HG03159 (cell line): Measurements from ENCODE around the gene IGFBP4.

ENCODE experiments used
- ATAC-seq: cut with Tn5 transposase; IDR thresholded peaks from one replicate; pipeline ENCODE4 v1.9.1; 2021; ENCODE audit warnings: mild to moderate bottlenecking, moderate library complexity; ENCODE audit not compliant: unreplicated experiment

The IGFBP4 gene

DNA sequence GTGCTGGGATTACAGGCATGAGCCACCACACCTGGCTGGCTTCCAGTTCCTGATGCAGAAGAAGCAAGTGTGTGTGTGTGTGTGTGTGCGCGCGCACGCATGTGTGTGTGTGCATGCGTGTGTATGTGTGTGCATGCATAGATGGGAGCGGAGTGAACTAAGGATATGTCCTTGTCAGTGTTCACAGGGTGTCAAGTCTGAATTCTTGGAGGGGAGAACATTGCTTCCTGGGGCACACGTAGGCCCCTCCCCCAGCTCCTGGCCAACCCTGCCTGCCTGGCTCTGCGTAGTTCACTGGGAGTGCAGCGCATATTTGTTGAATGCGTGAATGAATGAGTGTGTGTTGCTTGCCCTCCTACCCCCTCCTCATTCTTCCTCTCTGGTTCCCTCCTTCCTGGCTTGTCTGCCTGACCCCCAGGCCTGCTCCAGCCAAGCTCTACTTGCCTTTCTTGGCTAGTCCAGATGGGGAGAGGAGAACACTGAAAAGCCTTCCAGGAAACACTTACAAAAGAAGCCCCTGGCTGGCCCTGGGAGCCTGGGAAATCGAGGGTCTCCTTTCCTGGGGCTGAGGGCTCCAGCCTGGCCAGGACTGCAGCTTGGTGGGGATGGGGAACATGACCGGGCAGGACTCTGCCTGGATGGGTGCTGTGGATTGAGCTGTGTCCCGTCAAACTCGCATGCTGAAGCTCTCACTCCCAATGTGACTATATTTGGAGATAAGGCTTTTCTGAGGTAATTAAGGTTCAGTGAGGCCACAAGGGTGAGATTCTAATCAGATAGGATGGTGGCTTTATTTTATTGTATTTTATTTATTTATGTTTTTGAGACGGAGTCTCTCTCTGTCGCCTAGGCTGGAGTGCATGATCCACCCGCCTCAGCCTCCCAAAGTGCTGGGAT lies 27.9 kb downstream of the IGFBP4 start:
- ATAC-seq, result no peak

DNA sequence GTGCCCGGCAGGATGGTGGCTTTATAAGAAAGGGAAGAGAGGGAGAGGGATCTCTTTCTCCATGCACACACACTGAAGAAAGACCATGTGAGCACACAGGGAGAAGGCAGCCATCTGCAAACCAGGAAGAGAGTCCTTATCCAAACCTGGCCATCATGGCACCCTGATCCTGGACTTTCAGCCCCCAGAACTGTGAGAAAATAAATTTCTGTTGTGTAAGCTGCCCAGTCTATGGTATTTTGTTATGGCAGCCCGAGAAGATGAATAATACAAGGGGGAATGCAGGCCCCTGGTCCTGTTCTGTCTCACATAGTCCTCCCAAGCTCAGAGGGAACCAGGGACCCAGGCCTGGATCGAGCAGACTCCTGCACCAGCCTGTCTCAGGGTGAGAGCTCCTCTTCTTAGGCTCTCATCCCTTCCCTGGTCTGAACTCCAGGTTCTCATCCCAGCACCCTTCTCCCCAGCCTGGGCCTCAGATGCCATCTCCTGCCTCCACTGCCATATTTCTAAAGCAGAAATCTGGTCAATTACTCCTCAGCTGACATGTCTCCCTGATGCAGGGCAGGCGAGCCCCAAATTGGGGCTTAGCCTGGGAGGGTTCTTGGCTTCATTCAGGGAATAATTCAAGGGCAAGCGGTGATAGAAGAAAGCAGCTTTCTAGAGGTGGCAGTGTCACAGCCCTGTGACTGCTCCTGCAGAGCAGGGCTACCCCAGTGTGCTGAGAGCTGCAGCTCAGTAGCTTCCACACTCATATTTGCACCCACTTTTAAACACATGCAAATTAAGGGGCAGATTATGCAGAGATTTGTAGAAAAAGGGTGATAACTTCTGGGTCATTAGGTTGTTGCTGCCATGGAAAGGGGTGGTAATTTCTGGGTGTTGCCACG lies 28.8 kb downstream of the IGFBP4 start:
- no peak for ATAC-seq

DNA sequence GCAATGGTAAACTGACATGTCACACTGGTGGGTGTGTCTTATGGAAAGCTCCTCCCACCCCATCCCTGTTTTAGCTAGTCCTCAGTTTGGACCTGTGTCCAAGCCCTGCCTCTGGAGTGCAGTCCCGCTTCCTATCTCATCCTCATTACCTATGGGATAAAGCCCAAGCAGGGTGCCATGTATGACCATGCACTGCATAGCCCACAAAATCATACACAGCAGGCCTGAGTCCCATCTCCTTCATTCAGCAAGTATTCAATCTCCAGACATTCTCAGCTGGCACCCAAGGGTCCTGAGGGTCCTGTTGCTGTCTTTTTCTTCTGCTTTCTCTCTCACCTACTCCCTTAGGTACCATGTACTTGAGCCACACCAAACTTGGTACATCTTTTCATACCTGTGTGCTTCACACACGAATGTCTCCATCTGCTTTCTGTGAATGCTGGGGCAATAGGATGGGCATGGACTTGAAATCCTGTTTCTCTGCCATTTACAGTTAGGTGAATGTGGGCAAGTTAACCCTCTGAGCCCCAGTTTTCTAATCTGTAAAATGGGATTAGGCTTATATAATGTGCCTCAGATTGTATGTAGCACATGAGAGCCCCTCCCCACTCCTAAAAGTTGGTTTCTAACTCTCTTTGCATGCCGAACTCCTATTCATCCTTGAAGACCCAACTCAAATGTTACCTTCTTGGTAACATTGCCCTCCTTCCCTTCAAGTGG lies 29.6 kb downstream of the IGFBP4 start:
- no peak for ATAC-seq

DNA sequence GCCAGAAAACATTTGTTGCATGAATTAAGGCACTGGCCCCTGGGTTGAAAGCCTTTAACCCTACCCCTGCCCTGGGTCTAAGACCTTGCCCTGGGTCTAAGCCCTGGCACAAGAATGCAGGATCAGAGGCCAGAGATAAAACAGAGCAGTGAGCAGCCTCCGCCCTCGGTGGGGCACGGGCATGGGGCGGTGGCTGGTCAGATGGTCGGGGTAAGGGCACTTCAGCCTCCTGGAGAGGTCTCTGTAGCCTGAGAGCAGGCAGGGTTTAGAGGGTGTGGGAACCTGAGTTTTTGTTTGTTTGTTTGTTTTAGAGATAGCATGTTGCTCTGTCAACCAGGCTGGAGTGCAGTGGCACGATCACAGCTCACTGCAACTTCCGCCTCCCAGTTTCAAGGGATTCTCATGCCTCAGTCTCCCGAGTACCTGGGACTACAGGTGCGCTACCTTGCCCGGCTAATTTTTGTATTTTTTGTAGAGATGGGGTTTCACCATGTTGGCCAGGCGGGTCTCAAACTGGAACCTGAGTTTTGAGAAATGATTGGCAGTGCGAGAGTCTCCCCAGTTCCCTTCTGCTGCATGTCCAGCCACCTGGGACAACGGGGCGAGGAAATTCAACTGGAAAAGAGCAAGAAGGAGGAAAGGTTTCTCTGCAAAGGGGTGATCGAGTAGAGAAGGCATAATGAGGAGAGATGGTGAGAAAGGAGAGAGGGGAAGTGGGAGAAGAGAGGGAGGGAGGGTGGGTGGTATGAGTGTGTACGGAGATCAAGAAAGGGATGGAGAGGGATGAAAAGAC lies 30.5 kb downstream of the IGFBP4 start:
- no peak for ATAC-seq

DNA sequence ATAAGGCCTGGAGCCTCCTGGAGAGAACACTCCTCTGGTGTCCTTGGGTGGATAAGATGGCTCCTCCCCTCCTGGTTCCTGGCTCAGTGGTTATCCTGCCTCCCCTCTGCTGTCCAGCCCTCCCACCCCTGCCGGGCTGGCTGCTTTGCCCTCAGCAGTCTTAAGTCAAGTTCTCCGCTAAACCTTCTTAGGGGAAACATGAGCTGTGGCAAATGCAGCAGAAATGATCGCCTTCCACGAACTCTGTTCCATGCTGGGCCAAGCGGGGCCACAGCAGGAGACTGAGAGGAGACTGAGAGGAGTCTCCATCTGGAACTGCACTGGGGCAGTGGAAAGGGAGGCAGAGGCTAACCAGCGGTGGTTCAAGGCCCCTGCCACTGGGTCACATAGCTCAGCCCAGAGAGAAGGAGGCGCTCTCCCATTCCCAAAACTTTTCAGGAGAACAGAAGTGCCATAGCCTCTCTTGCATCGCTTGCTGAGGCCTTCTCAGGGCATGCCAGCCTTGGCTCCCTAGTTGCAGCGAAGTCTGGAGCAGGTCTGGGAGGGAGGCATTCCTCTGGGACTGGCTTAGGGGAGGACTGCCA lies 31.3 kb downstream of the IGFBP4 start:
- ATAC-seq, result no peak

DNA sequence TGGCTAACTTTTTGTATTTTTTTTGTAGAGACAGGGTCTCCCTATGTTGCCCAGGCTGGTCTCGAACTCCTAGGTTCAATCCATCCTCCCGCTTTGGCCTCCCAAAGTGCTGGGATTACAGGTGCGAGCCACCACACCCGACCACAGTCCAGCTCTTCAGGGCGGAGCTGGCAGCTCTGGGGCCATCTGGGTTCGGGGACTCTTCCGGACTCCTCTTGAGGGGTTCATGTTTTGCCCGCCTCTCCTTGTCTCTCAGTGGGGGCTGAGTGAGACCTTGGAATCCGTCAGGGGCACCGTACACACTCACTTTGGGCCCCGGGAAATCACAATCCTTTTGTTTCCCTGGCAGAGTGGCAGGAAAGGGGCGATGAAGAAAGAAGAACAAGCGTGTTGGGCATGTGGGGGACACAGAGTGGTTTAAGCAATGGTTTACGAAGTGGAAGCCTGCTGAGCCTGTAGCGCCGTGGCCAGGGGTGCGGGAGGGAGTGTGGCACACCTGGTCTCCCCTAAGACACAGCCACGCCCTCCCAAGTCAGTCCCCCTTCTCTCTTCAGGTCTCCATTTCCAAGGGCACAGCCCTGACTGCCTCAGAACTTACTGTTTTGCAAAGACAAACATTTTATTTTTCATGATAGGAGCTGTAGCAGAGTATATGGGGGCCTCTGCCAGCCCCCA lies 32.1 kb downstream of the IGFBP4 start:
- ATAC-seq, result no peak

DNA sequence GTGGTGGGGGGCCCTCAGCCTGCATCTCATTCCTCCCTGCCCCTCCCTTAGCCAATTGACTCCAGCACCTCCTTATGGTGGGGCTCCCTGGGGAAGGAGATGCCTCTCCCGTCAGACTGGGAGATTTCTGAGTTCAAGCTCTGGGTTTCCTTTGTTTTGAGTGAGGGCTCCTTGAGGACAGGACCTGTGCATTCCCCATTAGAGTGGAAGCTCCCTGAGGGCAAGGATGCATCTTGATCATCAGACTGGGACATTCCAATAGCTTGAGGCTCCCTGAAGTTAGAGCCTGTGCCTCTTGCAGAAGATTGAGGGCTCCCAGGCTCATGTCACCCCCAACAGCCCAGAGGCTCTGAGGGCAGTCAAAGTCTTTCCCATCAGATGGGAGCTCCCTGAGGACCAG lies 34.5 kb downstream of the IGFBP4 start:
- no peak for ATAC-seq

DNA sequence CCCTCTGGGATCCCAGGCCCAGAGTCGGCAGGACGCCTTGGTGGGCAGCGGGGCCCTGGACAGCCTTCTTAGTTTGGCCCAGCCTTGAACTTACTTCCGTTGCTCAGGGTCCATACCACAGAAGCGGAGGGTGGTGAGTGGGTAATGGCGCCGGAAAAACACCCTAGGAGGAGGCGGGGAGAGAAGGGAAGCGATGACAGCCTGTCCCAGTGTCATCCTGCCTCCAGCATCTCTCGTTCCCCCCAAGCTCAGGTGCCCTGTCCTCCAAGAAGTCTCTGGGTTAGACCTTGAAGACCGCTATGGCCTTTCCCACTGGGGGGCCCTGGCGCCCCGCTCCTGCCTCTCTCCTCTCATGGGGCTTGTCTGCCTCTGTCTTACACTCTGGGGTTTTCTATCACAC lies 35.2 kb downstream of the IGFBP4 start:
- ATAC-seq, result no peak

DNA sequence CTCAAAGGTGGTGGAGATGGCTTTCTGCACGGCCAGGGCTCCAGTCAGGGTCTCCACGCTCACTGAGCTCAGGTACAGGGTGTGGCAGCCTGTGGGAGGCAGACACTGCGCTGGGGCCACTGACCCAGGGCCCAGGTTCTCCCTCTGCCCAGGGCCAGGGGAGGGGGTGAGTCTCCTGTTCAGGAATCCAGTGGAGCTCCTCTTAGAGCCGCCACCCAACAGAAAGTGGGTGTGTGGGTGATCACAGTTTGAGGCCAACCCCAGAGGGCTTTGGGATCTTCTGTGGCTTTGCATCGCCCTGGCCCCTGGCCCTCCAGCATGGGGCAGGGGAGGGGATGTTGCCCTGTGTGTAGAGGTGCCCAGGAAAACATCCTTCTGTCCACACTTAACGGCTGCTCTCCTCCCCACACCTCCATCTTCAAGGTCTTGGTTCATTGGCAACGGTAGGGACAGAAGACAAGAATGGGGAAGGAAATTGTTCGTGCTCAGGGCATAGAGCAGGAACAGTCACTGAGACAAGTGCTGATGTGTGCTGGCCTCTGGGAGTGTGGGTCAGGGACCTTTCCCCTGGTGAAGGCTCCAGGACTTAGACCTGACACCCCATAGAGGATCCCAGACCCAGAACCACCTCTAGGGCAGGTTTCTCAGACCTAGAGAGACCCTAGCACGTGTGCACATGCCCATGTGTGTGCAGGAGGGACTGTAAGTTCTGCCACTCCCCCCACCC lies 36.7 kb downstream of the IGFBP4 start:
- ATAC-seq, result no peak

DNA sequence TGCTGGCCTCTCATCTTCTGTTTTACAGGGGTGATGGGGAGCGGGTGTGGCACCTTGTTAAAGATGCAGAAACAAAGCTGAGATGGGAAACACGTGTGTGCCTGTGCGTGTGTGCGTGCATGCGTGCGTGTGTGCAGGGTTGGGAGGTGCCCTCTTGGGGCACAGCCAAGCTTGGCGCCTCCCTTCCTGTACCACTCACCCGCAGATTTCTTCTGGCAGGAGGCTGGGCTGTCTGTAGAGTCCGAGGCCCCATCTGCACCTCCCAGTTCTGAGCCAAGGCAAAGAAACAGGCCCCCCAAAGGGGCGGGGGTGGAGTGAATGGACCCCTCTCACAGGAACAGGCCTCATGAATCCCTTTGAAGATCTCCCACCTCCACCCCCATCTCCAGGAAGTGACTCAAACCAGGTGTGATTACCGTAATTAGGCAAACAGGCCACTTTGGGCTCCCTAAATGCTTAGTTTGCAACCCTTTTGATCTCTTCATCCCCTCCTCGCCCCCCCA lies 37.3 kb downstream of the IGFBP4 start:
- no peak for ATAC-seq

DNA sequence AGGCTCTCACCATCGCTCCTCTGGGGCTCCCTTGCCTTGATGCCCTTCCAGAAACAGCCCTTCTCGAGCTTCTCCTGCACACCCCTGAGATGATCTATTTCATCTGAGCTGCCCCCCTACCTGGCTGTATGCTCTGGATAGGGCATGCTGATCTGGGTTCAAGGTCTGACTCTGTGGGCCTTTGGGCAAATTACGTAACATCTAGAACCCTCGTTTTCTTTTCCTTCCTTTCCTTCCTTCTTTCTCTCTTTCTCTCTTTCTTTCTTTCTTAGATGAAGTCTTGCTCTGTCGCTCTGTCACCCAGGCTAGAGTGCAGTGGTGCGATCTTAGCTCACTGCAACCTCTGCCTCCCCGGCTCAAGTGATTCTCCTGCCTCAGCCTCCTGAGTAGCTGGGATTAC lies 37.9 kb downstream of the IGFBP4 start:
- ATAC-seq, result no peak

DNA sequence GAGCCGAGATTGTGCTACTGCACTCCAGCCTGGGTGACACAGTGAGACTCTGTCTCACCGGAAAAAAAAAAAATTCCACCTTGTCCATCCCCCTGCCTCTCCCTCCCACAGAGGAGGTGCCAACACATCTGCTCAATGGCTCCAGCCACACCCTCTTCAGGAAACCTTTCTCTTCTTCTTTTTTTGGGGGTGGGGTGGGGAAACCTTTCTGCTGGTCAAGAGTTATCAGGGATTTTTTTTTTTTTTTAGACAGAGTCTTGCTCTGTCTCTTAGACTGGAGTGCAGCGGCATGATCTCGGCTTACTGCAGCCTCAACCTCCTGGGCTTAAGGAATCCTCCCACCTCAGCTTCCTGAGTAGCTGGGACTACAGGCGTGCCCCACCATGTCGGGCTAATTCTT lies 39.5 kb downstream of the IGFBP4 start:
- ATAC-seq, result no peak

DNA sequence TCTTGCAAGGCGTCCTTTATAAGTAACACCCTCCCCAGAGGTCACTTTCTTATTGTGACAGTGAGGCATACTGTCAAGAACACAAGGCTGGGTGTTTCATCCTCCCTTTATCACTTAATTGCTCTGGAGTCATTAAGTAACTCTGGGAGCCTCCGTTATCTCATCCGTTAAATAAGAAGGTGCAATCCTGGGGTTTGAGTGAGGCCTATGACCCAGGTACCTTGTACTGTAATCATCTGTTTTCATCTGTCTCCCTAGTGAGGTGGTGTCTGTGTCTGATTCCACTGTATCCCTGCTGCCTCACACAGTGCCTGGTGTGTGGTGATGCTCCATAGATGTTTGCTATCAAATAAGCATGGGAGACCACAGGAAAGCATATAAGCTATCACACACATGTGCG lies 40.4 kb downstream of the IGFBP4 start:
- no peak for ATAC-seq

DNA sequence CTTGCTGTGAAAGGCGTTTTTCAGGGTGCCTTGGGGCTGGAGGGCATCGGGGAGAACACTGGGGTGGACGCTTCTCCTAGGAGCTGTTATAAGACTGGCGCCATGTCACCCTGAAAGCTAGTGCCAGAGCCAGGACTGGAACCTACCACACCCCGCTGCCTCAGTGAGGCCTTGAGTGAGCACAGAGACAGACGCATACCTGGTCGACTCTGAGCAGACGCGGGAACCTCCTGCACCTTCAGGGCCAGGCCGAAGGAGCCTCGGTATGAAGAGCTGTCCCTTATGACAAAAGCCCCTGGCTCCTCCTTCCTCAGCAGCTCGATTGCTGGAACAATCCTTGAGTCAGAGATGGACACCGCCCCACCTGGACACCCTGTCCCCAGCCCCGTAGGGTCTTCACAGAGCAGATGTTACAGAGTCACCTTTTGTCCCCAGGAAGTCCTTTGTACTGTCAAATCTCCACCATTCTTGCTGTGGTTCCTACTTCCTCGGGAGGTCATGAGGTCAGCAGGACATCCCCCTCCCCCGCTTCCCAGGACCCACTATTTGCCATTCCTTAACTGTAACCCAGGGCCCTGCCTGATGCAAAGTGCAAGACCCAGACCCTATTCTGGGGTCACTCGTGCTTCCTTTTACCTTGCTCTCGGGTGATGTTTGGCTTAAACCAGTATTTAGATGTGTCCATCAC lies 41.2 kb downstream of the IGFBP4 start:
- no peak for ATAC-seq

DNA sequence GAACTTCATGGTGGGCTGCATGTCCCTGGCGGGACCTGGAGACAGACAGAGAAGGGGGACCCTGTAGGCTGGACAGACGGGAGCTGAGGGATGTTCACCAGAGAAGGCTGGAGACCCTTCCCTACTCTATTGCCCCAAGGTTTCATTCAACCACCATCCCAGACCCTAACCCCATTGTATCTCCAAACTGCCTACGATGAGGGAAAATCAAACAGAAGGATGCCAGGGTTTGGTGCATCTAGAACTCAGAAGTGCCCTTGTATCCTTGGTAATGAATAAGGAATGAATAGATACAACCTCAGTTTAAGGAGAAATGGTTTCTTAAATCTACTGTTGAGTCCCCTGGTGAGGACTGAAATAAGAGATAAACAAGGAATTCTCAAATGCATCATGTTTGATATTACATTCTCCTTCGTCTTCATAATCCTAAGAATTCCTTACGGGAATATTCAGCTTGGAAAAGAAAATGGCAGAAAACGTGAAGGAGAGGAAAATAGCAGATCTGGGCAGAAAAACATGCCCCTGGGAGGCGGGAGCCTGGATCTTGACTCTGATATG lies 41.8 kb downstream of the IGFBP4 start:
- no peak for ATAC-seq

DNA sequence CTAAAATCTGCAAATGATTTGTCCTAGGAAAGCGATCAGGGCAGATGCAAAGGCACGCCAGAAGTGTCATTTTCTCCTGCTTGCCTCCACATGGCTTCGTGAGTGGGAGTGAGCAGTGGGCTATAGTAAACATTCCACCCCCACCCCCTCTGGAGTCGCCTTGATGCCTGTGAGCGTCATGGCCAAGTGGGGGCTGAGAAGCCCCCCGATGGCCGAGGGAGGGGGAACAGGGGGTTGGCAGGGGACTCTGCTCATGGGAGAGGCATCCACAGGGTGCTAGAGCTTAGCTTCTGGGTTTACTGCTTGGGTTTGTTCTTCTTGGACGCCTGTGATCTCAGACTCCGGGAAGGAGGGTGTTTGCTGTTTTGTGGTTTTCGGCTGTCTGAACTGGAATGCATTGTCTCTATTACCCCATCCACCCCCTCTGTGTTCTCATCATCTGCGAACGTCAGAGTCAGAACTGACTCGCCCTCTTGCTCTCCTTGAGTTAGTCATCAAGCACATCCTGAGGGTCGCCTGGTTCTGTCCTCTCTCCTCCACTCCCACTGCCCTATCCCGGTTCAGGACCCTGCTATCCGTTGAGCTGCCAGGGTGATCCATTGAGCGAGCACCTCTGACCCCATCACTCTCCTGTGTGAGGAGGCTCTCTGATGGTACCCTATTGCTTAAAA lies 42.7 kb downstream of the IGFBP4 start:
- no peak for ATAC-seq
